HepG2 (cell line): Measurements from ENCODE around the gene RABIF.

ENCODE experiments used
- CTCF ChIP-seq: sonication (generic); formaldehyde crosslinking; IDR thresholded peaks from 2 replicates; pipeline ENCODE4 v1.5.0; 2020; ENCODE audit warnings: mild to moderate bottlenecking, missing genetic modification reagents, moderate library complexity
- EP300 ChIP-seq, 3 experiments: sonication (generic) in 1 of 3; formaldehyde crosslinking in 1 of 3; IDR thresholded peaks; 2 replicates each; pipeline versions ENCODE4 v1.5.1 to v1.6.1; 2011 to 2020; ENCODE audit warnings: low read depth in 2 of 3, low read length in 2 of 3, borderline replicate concordance in 1 of 3, improper control_type of control experiment in 1 of 3, mild to moderate bottlenecking in 1 of 3, missing genetic modification reagents in 1 of 3, moderate library complexity in 1 of 3
- FOXM1 ChIP-seq: sonication (generic); formaldehyde crosslinking; IDR thresholded peaks from 2 replicates; pipeline ENCODE4 v1.5.0; 2020; ENCODE audit warnings: missing genetic modification reagents
- MAX ChIP-seq: IDR thresholded peaks from 2 replicates; pipeline ENCODE4 v1.6.1; 2012; ENCODE audit warnings: inconsistent platforms
- RXRB ChIP-seq: IDR thresholded peaks from 2 replicates; pipeline ENCODE4 v1.6.1; 2016; ENCODE audit warnings: borderline replicate concordance, missing genetic modification reagents, missing compliant biosample characterization
- ZBTB2 ChIP-seq: sonication (generic); formaldehyde crosslinking; IDR thresholded peaks from 2 replicates; pipeline ENCODE4 v1.8.0; 2022; ENCODE audit warnings: low read depth, missing genetic modification reagents
- ZC3H4 ChIP-seq: sonication (generic); formaldehyde crosslinking; IDR thresholded peaks from 2 replicates; pipeline ENCODE4 v1.4.0; 2020; ENCODE audit warnings: missing genetic modification reagents, borderline replicate concordance
- ZFP37 ChIP-seq: sonication (generic); formaldehyde crosslinking; IDR thresholded peaks from 2 replicates; pipeline ENCODE4 v1.4.0; 2020; ENCODE audit warnings: missing genetic modification reagents, borderline replicate concordance
- ZNF143 ChIP-seq: sonication (generic); formaldehyde crosslinking; IDR thresholded peaks from 2 replicates; pipeline ENCODE4 v1.4.0; 2020; ENCODE audit warnings: missing genetic modification reagents
- ZNF33A ChIP-seq: sonication (generic); formaldehyde crosslinking; IDR thresholded peaks from 2 replicates; pipeline ENCODE4 v1.5.1; 2020; ENCODE audit warnings: missing genetic modification reagents, mild to moderate bottlenecking, moderate library complexity, borderline replicate concordance
- ZNF512 ChIP-seq: sonication (generic); formaldehyde crosslinking; IDR thresholded peaks from 2 replicates; pipeline ENCODE4 v1.4.0; 2020; ENCODE audit warnings: mild to moderate bottlenecking, missing genetic modification reagents
- ZNF775 ChIP-seq: sonication (generic); formaldehyde crosslinking; IDR thresholded peaks from 2 replicates; pipeline ENCODE4 v1.4.0; 2020; ENCODE audit warnings: missing genetic modification reagents, mild to moderate bottlenecking, moderate library complexity, borderline replicate concordance

GRCh38 chr1:202850593-202851362 lies 38.2 kb downstream of the RABIF start:
- TF ChIP-seq MAX (no peak), EP300 (IDR thresholded peaks at IDR 0.05; ENCODE audit: low read depth in 2 of 2, low read length in 2 of 2) (no peak), EP300 (CRISPR knock-in tag; IDR thresholded peaks at IDR 0.05; ENCODE audit: borderline replicate concordance) (no peak), ZNF33A (CRISPR knock-in tag) (no peak), FOXM1 (CRISPR knock-in tag) (no peak), ZNF775 (no peak), CTCF (CRISPR knock-in tag) (no peak), ZFP37 (no peak), ZBTB2 (CRISPR knock-in tag) (no peak), RXRB (CRISPR knock-in tag) (no peak), ZC3H4 (CRISPR knock-in tag) (no peak), ZNF143 (CRISPR knock-in tag) (no peak), ZNF512 (CRISPR knock-in tag) (no peak)
